Measurements from ENCODE around the gene GMFB.

GMFB gene

DNA sequence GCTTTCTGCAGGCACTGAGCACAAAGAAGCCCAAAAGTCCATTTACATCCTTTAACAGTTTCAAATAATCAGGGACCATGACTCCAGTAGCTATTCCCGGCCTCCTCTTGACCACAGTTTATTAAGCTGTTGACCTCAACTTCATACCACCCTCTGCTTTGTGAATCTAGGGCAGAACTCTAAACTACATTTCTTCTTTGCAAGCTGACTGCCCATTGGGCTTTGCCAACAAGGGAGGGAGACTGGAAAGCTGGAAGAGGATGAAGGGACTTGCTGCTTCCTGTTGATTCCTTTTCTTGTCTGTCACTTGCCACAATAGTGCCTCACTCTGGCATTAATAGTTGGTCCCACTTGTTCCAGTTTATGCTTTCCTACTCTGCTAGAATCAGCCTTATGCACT lies 23.6 kb upstream of the GMFB start:
- peaks cover 6% of the 10 kb centered on the region for H3K4me1 ChIP-seq (ENCODE audit: control insufficient read depth, insufficient read depth, low read length)
- no peak overlapping the region for H3K4me3 ChIP-seq (ENCODE audit: low read length)
- H3K9ac ChIP-seq (ENCODE audit: low read length): no peak overlapping the region
- H3K27me3 ChIP-seq (ENCODE audit: control insufficient read depth, insufficient read depth, low read length): no peaks in the 10 kb centered on the region
- H3K9me3 ChIP-seq (ENCODE audit: control insufficient read depth, low read length): no peaks in the 10 kb centered on the region
- H3K36me3 ChIP-seq (ENCODE audit: control insufficient read depth, insufficient read depth, low read length): no peaks in the 10 kb centered on the region

DNA sequence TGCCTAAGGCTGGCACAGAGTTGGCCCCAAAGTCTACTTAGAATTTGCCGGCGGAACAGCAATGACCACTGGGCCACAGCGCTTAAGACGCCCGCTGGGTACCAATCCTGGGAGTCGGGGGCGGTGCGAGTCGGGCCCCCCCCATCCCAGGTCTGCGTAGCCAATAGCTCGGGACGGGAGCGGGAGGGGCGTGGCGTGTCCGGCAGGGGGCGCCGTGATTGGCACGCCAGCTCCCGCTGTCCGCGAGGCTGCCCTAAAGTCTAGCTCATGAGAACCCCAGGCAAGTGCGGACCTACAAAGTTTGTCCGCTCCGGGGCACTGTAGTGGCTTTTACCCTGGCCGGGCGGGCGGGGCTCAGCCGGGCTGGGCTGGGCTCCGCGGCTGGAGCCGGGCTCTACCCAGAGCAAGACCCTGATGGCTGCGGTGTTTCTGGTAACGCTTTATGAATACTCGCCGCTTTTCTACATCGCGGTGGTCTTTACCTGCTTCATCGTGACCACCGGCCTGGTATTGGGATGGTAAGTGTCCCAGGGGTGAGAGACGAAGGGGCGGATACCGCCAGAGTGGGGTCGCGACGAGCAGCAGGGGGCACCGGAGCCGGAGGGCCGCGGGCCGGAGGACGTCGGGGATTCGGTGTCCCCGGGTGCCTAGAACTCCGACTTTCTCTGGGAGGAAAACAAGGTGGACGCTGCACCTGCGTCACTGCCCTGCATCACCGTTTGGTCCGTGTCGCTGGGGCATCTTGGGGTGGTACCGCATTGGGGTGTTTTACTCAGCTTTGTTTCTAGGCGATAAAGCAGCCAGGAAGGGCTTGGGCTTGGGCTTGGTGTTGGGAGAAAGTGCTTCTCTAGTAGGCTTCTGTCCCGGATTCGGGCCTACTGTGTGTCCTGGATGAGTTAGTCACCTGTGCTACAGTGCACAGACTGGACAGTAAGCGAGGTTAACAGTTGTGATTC lies 21.0 kb upstream of the GMFB start, which contains the start of gene CGRRF1:
Gene CGRRF1, plus strand, starts transcription at position 361 of the 956 bp plus-strand sequence. Its CDS starts 54 bp downstream, at position 415.
- Histone ChIP-seq H3K9ac (ENCODE audit: low read length) (peak within 1 kb of the TSS; percentile 85), H3K9me3 (ENCODE audit: control insufficient read depth, low read length) (no peaks in the 10 kb centered on the region), H3K4me1 (ENCODE audit: control insufficient read depth, insufficient read depth, low read length) (peaks cover 6% of the 10 kb centered on the region), H3K27me3 (ENCODE audit: control insufficient read depth, insufficient read depth, low read length) (no peaks in the 10 kb centered on the region), H3K36me3 (ENCODE audit: control insufficient read depth, insufficient read depth, low read length) (no peaks in the 10 kb centered on the region), H3K4me3 (ENCODE audit: low read length) (peak within 1 kb of the TSS; percentile 71)

DNA sequence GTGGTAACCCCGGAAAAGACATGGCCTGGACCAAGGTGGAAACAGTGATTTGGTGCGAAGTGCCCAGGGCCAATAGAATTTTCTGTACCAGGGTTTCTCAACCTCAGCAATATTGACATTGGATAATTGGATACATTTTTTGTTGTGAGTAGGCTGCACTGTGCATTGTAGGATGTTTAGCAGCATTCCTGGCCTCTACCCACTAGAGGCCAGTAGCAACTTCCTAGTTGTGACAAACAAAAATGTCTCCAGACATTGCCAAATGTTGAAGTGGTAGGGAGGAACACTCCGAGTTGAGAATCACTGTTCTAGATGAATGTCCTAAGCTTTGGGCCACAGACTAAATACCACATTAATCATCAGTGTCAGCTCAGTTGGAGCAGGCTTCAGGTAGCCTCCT lies 14.7 kb upstream of the GMFB start:
- no peaks in the 10 kb centered on the region for H3K4me1 ChIP-seq (ENCODE audit: control insufficient read depth, insufficient read depth, low read length)
- no peaks in the 10 kb centered on the region for H3K9me3 ChIP-seq (ENCODE audit: control insufficient read depth, low read length)
- no peaks in the 10 kb centered on the region for H3K27me3 ChIP-seq (ENCODE audit: control insufficient read depth, insufficient read depth, low read length)
- H3K36me3 ChIP-seq (ENCODE audit: control insufficient read depth, insufficient read depth, low read length): no peaks in the 10 kb centered on the region
- no peak overlapping the region for H3K4me3 ChIP-seq (ENCODE audit: low read length)
- no peak overlapping the region for H3K9ac ChIP-seq (ENCODE audit: low read length)

DNA sequence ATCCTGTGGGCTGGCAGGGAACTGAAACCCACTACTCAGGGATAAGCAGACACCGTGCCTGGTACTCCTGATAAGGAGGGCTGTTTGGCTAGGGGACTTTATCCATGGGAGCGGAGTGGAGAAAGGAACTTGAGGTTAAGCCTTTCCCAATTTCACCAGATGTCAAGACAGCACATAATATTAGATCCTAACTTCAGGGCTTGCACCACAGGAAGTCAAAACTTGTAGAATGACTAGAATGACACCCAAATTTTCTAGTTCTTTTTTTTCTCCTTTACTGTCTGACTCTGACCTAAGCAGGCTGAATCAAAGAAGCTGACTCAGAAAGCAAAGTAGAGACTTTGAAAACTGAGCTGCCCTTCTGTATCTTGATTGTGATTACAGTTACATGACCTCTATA lies 13.8 kb upstream of the GMFB start:
- Histone ChIP-seq H3K36me3 (ENCODE audit: control insufficient read depth, insufficient read depth, low read length) (no peaks in the 10 kb centered on the region), H3K4me3 (ENCODE audit: low read length) (no peak overlapping the region), H3K9me3 (ENCODE audit: control insufficient read depth, low read length) (no peaks in the 10 kb centered on the region), H3K4me1 (ENCODE audit: control insufficient read depth, insufficient read depth, low read length) (no peaks in the 10 kb centered on the region), H3K27me3 (ENCODE audit: control insufficient read depth, insufficient read depth, low read length) (no peaks in the 10 kb centered on the region), H3K9ac (ENCODE audit: low read length) (no peak overlapping the region)

DNA sequence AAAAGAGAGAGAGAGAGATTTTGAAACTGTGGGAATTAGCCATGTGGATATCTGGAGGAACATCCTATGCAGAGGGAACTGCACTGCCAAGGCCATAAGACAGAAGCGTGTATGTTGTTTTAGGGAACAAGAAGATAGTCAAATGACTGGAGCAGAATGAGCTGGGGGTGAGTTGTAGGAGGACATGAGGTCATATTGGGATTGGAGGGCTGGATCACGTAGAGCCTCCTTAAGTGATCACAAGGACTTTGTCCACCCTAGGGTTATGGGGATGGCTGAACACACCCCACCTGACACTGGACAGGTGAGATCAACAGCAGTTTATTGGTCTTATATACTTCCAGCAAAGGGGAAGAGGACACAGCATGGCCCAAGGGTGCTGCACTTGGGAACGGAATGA lies 12.7 kb upstream of the GMFB start:
- no peaks in the 10 kb centered on the region for H3K36me3 ChIP-seq (ENCODE audit: control insufficient read depth, insufficient read depth, low read length)
- no peaks in the 10 kb centered on the region for H3K9me3 ChIP-seq (ENCODE audit: control insufficient read depth, low read length)
- no peak overlapping the region for H3K4me3 ChIP-seq (ENCODE audit: low read length)
- no peak overlapping the region for H3K9ac ChIP-seq (ENCODE audit: low read length)
- no peaks in the 10 kb centered on the region for H3K4me1 ChIP-seq (ENCODE audit: control insufficient read depth, insufficient read depth, low read length)
- H3K27me3 ChIP-seq (ENCODE audit: control insufficient read depth, insufficient read depth, low read length): no peaks in the 10 kb centered on the region

DNA sequence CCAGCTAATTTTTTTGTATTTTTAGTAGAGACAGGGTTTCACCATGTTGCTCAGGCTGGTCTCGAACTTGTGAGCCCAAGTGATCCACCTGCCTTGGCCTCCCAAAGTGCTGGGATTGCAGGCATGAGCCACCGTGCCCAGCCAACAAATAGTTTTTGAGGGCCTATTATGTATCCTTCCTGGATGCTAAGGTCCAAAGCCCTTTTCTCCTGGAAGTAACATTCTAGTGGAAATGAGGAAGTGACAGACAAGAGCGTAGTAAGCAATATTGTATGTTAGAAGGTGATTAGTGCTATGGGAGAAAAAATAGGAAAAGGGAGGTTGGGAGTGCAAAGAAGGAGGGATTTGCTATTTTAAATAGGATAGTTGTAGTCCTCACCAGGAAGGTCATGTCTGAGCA lies 12.0 kb upstream of the GMFB start:
- Histone ChIP-seq H3K27me3 (ENCODE audit: control insufficient read depth, insufficient read depth, low read length) (no peaks in the 10 kb centered on the region), H3K9me3 (ENCODE audit: control insufficient read depth, low read length) (no peaks in the 10 kb centered on the region), H3K9ac (ENCODE audit: low read length) (no peak overlapping the region), H3K36me3 (ENCODE audit: control insufficient read depth, insufficient read depth, low read length) (no peaks in the 10 kb centered on the region), H3K4me3 (ENCODE audit: low read length) (no peak overlapping the region), H3K4me1 (ENCODE audit: control insufficient read depth, insufficient read depth, low read length) (no peaks in the 10 kb centered on the region)

DNA sequence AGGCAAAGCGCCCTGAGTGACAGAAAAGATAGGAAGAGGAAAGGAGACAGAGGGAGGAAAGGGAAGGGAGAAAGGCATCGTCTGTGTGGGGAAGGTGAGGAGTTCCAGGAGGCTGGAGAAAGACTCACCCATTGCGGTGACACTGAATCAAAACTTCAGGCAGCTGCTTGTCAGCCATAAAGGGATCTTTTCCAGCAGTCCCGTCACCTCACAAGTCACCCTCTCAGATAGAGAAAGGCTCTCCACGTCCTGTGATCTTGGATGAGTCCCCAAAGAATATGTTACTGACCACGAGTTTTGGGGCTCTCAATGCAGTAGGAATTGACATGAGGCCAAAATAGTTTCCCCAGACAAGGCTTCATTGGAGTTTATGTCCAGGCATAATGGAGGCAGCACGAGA lies 9.8 kb upstream of the GMFB start:
- Histone ChIP-seq H3K9ac (ENCODE audit: low read length) (no peak overlapping the region), H3K27me3 (ENCODE audit: control insufficient read depth, insufficient read depth, low read length) (no peaks in the 10 kb centered on the region), H3K4me3 (ENCODE audit: low read length) (no peak overlapping the region), H3K36me3 (ENCODE audit: control insufficient read depth, insufficient read depth, low read length) (no peaks in the 10 kb centered on the region), H3K9me3 (ENCODE audit: control insufficient read depth, low read length) (no peaks in the 10 kb centered on the region), H3K4me1 (ENCODE audit: control insufficient read depth, insufficient read depth, low read length) (no peaks in the 10 kb centered on the region)

DNA sequence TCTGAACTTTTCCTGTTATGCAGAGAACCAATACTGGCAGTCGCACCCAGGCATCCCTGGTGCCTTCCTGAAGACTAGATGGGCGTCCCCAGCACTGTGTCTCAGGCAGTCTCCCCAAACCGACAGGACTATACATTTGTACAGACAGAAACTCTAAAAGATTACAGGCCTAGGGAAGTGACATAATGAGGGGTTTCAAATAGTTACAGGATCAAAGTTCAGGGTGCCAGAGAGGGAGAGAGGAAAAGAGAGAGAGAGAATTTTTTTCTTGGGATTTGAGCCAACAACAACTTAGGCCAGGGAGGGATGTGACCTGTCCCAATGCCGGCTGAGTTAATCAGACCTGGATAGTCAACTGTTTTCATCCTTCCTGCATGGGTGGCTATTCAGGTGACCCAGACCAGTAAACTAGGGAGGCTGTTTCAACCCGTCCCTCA lies 9.3 kb upstream of the GMFB start:
- H3K4me1 ChIP-seq (ENCODE audit: control insufficient read depth, insufficient read depth, low read length): no peaks in the 10 kb centered on the region
- no peak overlapping the region for H3K9ac ChIP-seq (ENCODE audit: low read length)
- H3K4me3 ChIP-seq (ENCODE audit: low read length): no peak overlapping the region
- H3K36me3 ChIP-seq (ENCODE audit: control insufficient read depth, insufficient read depth, low read length): no peaks in the 10 kb centered on the region
- no peaks in the 10 kb centered on the region for H3K9me3 ChIP-seq (ENCODE audit: control insufficient read depth, low read length)
- no peaks in the 10 kb centered on the region for H3K27me3 ChIP-seq (ENCODE audit: control insufficient read depth, insufficient read depth, low read length)

DNA sequence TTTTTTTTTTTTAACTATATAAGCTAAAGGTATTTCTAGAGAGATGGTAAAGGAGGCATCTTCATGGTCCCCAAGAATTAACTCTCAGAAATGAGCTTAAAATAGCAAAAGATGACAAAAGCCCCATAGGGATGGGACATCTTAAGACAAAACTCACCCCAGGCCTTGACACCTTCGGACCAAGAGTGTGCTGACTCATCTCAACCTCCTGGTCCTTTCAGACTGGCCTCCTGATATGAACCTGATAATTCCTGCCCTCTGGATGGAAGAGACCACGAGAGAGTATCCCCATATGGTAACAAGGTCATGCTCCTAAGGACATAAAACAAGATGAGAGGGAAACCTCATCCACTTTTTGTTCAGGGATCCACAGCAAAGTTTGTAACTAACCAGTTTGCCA lies 8.4 kb upstream of the GMFB start:
- Histone ChIP-seq H3K4me1 (ENCODE audit: control insufficient read depth, insufficient read depth, low read length) (no peaks in the 10 kb centered on the region), H3K9ac (ENCODE audit: low read length) (no peak overlapping the region), H3K9me3 (ENCODE audit: control insufficient read depth, low read length) (no peaks in the 10 kb centered on the region), H3K27me3 (ENCODE audit: control insufficient read depth, insufficient read depth, low read length) (no peaks in the 10 kb centered on the region), H3K36me3 (ENCODE audit: control insufficient read depth, insufficient read depth, low read length) (no peaks in the 10 kb centered on the region), H3K4me3 (ENCODE audit: low read length) (no peak overlapping the region)

DNA sequence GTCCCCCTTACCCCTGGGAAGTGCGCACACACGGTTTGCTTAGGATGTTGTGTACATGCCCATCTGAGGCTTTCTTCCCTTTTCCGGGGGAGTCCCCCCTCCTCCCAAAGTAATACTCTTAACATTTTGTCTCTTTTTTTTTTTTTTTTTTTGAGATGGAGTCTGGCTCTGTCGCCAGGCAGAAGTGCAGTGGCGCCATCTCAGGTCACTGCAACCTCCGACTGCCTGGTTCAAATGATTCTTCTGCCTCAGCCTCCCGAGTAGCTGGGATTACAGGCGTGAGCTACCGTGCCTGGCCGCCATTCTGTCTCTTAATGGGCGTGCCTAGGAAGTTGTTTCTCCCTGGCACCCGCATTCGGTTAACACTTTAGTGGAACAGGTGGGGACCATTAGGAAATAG lies 4.5 kb upstream of the GMFB start:
- Histone ChIP-seq H3K9me3 (ENCODE audit: control insufficient read depth, low read length) (no peaks in the 10 kb centered on the region), H3K27me3 (ENCODE audit: control insufficient read depth, insufficient read depth, low read length) (no peaks in the 10 kb centered on the region), H3K4me1 (ENCODE audit: control insufficient read depth, insufficient read depth, low read length) (peaks cover 5% of the 10 kb centered on the region), H3K4me3 (ENCODE audit: low read length) (no peak overlapping the region), H3K36me3 (ENCODE audit: control insufficient read depth, insufficient read depth, low read length) (no peaks in the 10 kb centered on the region), H3K9ac (ENCODE audit: low read length) (no peak overlapping the region)

DNA sequence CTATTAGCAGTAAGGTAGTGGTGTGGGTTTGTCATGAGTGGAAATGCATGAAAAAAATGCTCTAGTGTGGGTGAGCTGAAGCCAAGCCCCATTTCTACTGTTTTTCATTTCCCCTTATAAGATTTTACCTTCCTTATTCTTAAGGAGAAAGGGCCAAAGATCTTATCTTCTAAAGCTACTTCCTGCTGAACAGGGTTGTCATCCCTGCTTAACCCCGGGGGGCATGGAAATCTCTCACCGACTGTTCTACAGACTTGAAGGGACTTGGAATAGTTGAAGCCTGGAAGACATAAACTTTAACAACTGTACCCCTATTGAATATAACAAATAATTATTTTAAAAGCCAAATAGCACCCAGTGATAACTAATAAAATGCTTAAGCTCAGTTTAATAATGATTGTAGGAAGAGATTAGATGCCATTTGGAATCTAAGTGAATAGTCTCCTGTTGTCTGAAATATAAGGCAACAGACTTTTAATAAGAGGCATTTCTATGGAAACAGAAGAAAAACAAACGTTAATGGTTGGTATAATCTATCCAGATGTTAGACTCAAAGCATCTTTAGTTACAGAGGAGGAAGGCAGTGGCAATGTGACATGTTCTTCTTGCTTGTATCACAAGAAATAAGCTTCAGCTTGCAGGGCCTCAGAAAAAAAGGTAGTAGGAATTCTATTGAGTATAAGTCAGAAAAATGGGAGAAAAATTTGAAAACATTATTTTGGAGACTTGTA lies 1.8 kb upstream of the GMFB start:
- H3K4me3 ChIP-seq (ENCODE audit: low read length): no peak overlapping the region
- no peaks in the 10 kb centered on the region for H3K9me3 ChIP-seq (ENCODE audit: control insufficient read depth, low read length)
- no peak overlapping the region for H3K9ac ChIP-seq (ENCODE audit: low read length)
- H3K36me3 ChIP-seq (ENCODE audit: control insufficient read depth, insufficient read depth, low read length): no peaks in the 10 kb centered on the region
- no peaks in the 10 kb centered on the region for H3K27me3 ChIP-seq (ENCODE audit: control insufficient read depth, insufficient read depth, low read length)
- H3K4me1 ChIP-seq (ENCODE audit: control insufficient read depth, insufficient read depth, low read length): peaks cover 13% of the 10 kb centered on the region

DNA sequence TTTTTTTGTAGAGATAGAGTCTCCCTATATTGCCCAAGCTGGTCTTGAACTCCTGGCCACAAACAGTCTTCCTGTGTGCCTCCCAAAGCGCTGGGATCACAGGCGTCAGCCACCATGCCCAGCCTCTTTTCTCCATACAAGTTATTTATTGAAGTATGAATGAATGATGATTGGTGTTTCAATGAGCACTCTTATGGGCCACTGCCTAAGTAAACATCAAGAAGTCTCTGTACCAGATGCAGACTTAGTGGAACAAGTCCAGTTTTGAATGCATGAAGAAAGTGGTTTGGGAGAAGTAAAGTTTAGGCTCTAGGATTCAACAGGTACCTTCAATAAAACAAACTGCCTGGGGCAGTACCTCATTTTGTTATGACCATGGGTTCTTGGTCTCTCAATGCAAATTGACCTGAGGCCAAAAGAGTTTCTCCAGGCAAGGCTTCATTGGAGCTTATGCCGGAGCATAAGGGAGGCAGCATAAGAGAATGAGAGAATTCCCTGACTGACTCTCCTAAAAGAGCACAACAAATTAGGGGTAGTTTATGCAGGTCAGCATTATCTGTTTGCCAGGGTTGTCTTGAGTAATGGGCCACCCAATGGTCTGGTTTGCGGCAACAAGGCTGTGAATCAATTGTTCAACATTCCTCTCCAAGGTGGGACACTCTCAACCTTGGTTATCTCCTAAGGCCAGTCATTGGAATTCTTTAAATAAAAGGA lies 1.1 kb upstream of the GMFB start:
- no peak overlapping the region for H3K4me3 ChIP-seq (ENCODE audit: low read length)
- H3K9me3 ChIP-seq (ENCODE audit: control insufficient read depth, low read length): no peaks in the 10 kb centered on the region
- H3K4me1 ChIP-seq (ENCODE audit: control insufficient read depth, insufficient read depth, low read length): peaks cover 13% of the 10 kb centered on the region
- no peaks in the 10 kb centered on the region for H3K36me3 ChIP-seq (ENCODE audit: control insufficient read depth, insufficient read depth, low read length)
- peak overlapping the region; percentile 98 for H3K9ac ChIP-seq (ENCODE audit: low read length)
- no peaks in the 10 kb centered on the region for H3K27me3 ChIP-seq (ENCODE audit: control insufficient read depth, insufficient read depth, low read length)
